ENCODE data around the gene C16orf78.
"Not testable (repeated sequence)": the region's sequence is repeated elsewhere in the genome, so short reads cannot be mapped to it uniquely, and the experiment has no call there.

The C16orf78 gene

GRCh38 chr16:49351096-49351487 is 22.5 kb upstream of the C16orf78 start:
- no peak overlapping the region for H3K9ac ChIP-seq (ENCODE audit: low read depth, low read length)
- no peak overlapping the region for H3K4me3 ChIP-seq (ENCODE audit: low read length)
- no peaks in the 10 kb centered on the region for H3K9me3 ChIP-seq (replicated peaks; ENCODE audit: low read length)
- no peaks in the 10 kb centered on the region for H3K4me1 ChIP-seq (ENCODE audit: control insufficient read depth, insufficient read depth, low read length)
- H3K4me2 ChIP-seq (ENCODE audit: low read length) = no peak overlapping the region
- no peaks in the 10 kb centered on the region for H3K27me3 ChIP-seq (ENCODE audit: control insufficient read depth, insufficient read depth, low read length)
- no peaks in the 10 kb centered on the region for H3K36me3 ChIP-seq (ENCODE audit: insufficient read depth, low read length)

- no peaks in the 10 kb centered on the region for H3K36me3 ChIP-seq (ENCODE audit: insufficient read depth, low read length)
These were observed 20.7 kb upstream of the C16orf78 start for GRCh38 chr16:49352892-49353291.

GRCh38 chr16:49353680-49354079 is 19.9 kb upstream of the C16orf78 start:
- H3K27me3 ChIP-seq (ENCODE audit: control insufficient read depth, insufficient read depth, low read length) = no peaks in the 10 kb centered on the region
- H3K36me3 ChIP-seq (ENCODE audit: insufficient read depth, low read length) = no peaks in the 10 kb centered on the region
- H3K4me3 ChIP-seq (ENCODE audit: low read length) = no peak overlapping the region
- no peaks in the 10 kb centered on the region for H3K9me3 ChIP-seq (replicated peaks; ENCODE audit: low read length)
- no peak overlapping the region for H3K9ac ChIP-seq (ENCODE audit: low read depth, low read length)
- H3K4me2 ChIP-seq (ENCODE audit: low read length) = no peak overlapping the region
- no peaks in the 10 kb centered on the region for H3K4me1 ChIP-seq (ENCODE audit: control insufficient read depth, insufficient read depth, low read length)

More at GRCh38 chr16:49352892-49353291, 20.7 kb upstream of the C16orf78 start:
- Histone ChIP-seq H3K27me3 (ENCODE audit: control insufficient read depth, insufficient read depth, low read length) (no peaks in the 10 kb centered on the region), H3K4me3 (ENCODE audit: low read length) (no peak overlapping the region), H3K9ac (ENCODE audit: low read depth, low read length) (no peak overlapping the region), H3K9me3 (replicated peaks; ENCODE audit: low read length) (no peaks in the 10 kb centered on the region), H3K4me2 (ENCODE audit: low read length) (no peak overlapping the region), H3K4me1 (ENCODE audit: control insufficient read depth, insufficient read depth, low read length) (no peaks in the 10 kb centered on the region)

GRCh38 chr16:49354101-49354500 is 19.5 kb upstream of the C16orf78 start:
- no peaks in the 10 kb centered on the region for H3K27me3 ChIP-seq (ENCODE audit: control insufficient read depth, insufficient read depth, low read length)
- no peak overlapping the region for H3K9ac ChIP-seq (ENCODE audit: low read depth, low read length)
- no peaks in the 10 kb centered on the region for H3K9me3 ChIP-seq (replicated peaks; ENCODE audit: low read length)
- H3K4me2 ChIP-seq (ENCODE audit: low read length) = no peak overlapping the region
- H3K36me3 ChIP-seq (ENCODE audit: insufficient read depth, low read length) = no peaks in the 10 kb centered on the region
- no peaks in the 10 kb centered on the region for H3K4me1 ChIP-seq (ENCODE audit: control insufficient read depth, insufficient read depth, low read length)
- no peak overlapping the region for H3K4me3 ChIP-seq (ENCODE audit: low read length)

- no peak overlapping the region for H3K4me2 ChIP-seq (ENCODE audit: low read length)
- no peaks in the 10 kb centered on the region for H3K9me3 ChIP-seq (replicated peaks; ENCODE audit: low read length)
- H3K4me1 ChIP-seq (ENCODE audit: control insufficient read depth, insufficient read depth, low read length) = no peaks in the 10 kb centered on the region
- no peak overlapping the region for H3K9ac ChIP-seq (ENCODE audit: low read depth, low read length)
- H3K36me3 ChIP-seq (ENCODE audit: insufficient read depth, low read length) = no peaks in the 10 kb centered on the region
- no peaks in the 10 kb centered on the region for H3K27me3 ChIP-seq (ENCODE audit: control insufficient read depth, insufficient read depth, low read length)
- H3K4me3 ChIP-seq (ENCODE audit: low read length) = no peak overlapping the region
These were observed 18.6 kb upstream of the C16orf78 start for GRCh38 chr16:49354991-49355390.

GRCh38 chr16:49355933-49356665 is 17.5 kb upstream of the C16orf78 start:
- Histone ChIP-seq H3K4me3 (ENCODE audit: low read length) (no peak overlapping the region), H3K4me1 (ENCODE audit: control insufficient read depth, insufficient read depth, low read length) (no peaks in the 10 kb centered on the region), H3K36me3 (ENCODE audit: insufficient read depth, low read length) (no peaks in the 10 kb centered on the region), H3K9me3 (replicated peaks; ENCODE audit: low read length) (no peaks in the 10 kb centered on the region), H3K9ac (ENCODE audit: low read depth, low read length) (no peak overlapping the region), H3K4me2 (ENCODE audit: low read length) (no peak overlapping the region), H3K27me3 (ENCODE audit: control insufficient read depth, insufficient read depth, low read length) (no peaks in the 10 kb centered on the region)

- Histone ChIP-seq H3K36me3 (ENCODE audit: insufficient read depth, low read length) (no peaks in the 10 kb centered on the region), H3K9ac (ENCODE audit: low read depth, low read length) (no peak overlapping the region), H3K4me3 (ENCODE audit: low read length) (no peak overlapping the region), H3K9me3 (replicated peaks; ENCODE audit: low read length) (no peaks in the 10 kb centered on the region), H3K4me1 (ENCODE audit: control insufficient read depth, insufficient read depth, low read length) (no peaks in the 10 kb centered on the region), H3K27me3 (ENCODE audit: control insufficient read depth, insufficient read depth, low read length) (no peaks in the 10 kb centered on the region), H3K4me2 (ENCODE audit: low read length) (no peak overlapping the region)
These were observed 16.7 kb upstream of the C16orf78 start for GRCh38 chr16:49356728-49357488.

GRCh38 chr16:49359591-49359990 is 14.0 kb upstream of the C16orf78 start:
- Histone ChIP-seq H3K4me3 (ENCODE audit: low read length) (no peak overlapping the region), H3K36me3 (ENCODE audit: insufficient read depth, low read length) (no peaks in the 10 kb centered on the region), H3K9ac (ENCODE audit: low read depth, low read length) (no peak overlapping the region), H3K4me2 (ENCODE audit: low read length) (no peak overlapping the region), H3K27me3 (ENCODE audit: control insufficient read depth, insufficient read depth, low read length) (no peaks in the 10 kb centered on the region), H3K9me3 (replicated peaks; ENCODE audit: low read length) (no peaks in the 10 kb centered on the region), H3K4me1 (ENCODE audit: control insufficient read depth, insufficient read depth, low read length) (no peaks in the 10 kb centered on the region)

- not testable (repeated sequence) for H3K9me3 ChIP-seq (replicated peaks; ENCODE audit: low read length); H3K27me3 ChIP-seq (ENCODE audit: control insufficient read depth, insufficient read depth, low read length)
These were observed 11.9 kb upstream of the C16orf78 start for GRCh38 chr16:49361731-49362130.

GRCh38 chr16:49362230-49362629 is 11.4 kb upstream of the C16orf78 start:
- H3K4me1 ChIP-seq (ENCODE audit: control insufficient read depth, insufficient read depth, low read length) = no peaks in the 10 kb centered on the region
- H3K9ac ChIP-seq (ENCODE audit: low read depth, low read length) = no peak overlapping the region
- H3K4me2 ChIP-seq (ENCODE audit: low read length) = no peak overlapping the region
- no peaks in the 10 kb centered on the region for H3K36me3 ChIP-seq (ENCODE audit: insufficient read depth, low read length)
- no peak overlapping the region for H3K4me3 ChIP-seq (ENCODE audit: low read length)
- H3K27me3 ChIP-seq (ENCODE audit: control insufficient read depth, insufficient read depth, low read length) = no peaks in the 10 kb centered on the region
- no peaks in the 10 kb centered on the region for H3K9me3 ChIP-seq (replicated peaks; ENCODE audit: low read length)

More at GRCh38 chr16:49361731-49362130, 11.9 kb upstream of the C16orf78 start:
- H3K4me2 ChIP-seq (ENCODE audit: low read length); H3K4me3 ChIP-seq (ENCODE audit: low read length); H3K9ac ChIP-seq (ENCODE audit: low read depth, low read length); H3K36me3 ChIP-seq (ENCODE audit: insufficient read depth, low read length); H3K4me1 ChIP-seq (ENCODE audit: control insufficient read depth, insufficient read depth, low read length): not testable (repeated sequence)

- Histone ChIP-seq H3K4me3 (ENCODE audit: low read length) (no peak overlapping the region), H3K36me3 (ENCODE audit: insufficient read depth, low read length) (no peaks in the 10 kb centered on the region), H3K4me2 (ENCODE audit: low read length) (no peak overlapping the region), H3K9me3 (replicated peaks; ENCODE audit: low read length) (no peaks in the 10 kb centered on the region), H3K9ac (ENCODE audit: low read depth, low read length) (no peak overlapping the region), H3K4me1 (ENCODE audit: control insufficient read depth, insufficient read depth, low read length) (no peaks in the 10 kb centered on the region), H3K27me3 (ENCODE audit: control insufficient read depth, insufficient read depth, low read length) (no peaks in the 10 kb centered on the region)
These were observed 7.7 kb upstream of the C16orf78 start for GRCh38 chr16:49365711-49366509.

Data from skeletal muscle satellite cell (primary cell).